ENCODE results near the gene PRSS36. TPM values are rescaled to one million over a fixed set of nuclear protein-coding genes. Genes with fewer than 3 reads are reported as not detected.
"Not testable (repeated sequence)": the region's sequence is repeated elsewhere in the genome, so short reads cannot be mapped to it uniquely, and the experiment has no call there.

The PRSS36 gene
- total and polyA plus RNA-seq, 10 donors: 0.70 to 2.6 (median 1.5) TPM; not detected in 1

DNA sequence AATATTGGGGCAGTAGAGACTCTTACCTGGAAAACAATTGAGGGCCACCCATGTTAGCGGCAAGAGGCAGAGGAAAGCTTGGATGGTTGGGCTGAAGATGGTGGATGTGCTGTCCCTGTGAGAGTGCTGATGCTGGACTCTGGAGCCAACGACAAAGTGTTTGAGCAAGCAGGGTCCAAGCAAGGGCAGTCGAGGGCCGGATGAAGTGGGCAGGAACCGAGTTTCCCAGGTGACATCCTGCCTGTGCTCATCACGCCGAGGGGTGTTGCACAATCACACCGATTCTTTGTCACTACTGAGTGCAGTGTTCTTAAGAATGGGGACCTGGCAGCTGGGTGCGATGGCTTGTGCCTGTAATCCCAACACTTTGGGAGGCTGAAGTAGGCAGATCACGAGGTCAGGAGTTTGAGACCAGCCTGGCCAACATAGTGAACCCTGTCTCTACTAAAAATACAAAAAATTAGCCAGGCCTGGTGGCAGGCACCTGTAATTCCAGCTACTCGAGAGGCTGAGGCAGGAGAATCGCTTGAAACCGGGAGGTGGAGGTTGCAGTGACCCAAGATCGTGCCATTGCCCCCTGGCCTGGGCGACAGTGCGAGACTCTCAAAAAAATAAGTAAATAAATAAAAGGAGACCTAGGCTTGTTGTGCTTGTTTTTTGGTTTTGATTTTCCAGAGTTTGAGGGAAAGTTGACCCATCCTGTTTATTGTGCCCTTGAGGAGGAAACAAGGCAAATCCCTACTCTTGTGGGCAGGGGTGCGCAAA lies 46.6 kb upstream of the PRSS36 start:
- Histone ChIP-seq H3K9me3 (no peaks in the 10 kb centered on the region), H3K27ac (peak overlapping the region in 2 of 8 donors; percentile 20 to 52), H3K36me3 (peaks cover 7 to 93% (median 53%) of the 10 kb centered on the region in 6 donors), H3K4me3 (no peak overlapping the region), H3K27me3 (replicated peaks in 1 of 7) (no peaks in the 10 kb centered on the region), H3K4me1 (peaks cover 16 to 97% (median 45%) of the 10 kb centered on the region in 6 donors)
- TF ChIP-seq, protein P1, sequence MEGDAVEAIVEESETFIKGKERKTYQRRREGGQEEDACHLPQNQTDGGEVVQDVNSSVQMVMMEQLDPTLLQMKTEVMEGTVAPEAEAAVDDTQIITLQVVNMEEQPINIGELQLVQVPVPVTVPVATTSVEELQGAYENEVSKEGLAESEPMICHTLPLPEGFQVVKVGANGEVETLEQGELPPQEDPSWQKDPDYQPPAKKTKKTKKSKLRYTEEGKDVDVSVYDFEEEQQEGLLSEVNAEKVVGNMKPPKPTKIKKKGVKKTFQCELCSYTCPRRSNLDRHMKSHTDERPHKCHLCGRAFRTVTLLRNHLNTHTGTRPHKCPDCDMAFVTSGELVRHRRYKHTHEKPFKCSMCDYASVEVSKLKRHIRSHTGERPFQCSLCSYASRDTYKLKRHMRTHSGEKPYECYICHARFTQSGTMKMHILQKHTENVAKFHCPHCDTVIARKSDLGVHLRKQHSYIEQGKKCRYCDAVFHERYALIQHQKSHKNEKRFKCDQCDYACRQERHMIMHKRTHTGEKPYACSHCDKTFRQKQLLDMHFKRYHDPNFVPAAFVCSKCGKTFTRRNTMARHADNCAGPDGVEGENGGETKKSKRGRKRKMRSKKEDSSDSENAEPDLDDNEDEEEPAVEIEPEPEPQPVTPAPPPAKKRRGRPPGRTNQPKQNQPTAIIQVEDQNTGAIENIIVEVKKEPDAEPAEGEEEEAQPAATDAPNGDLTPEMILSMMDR (IDR thresholded peaks at IDR 0.05 in 8 of 11, conservative IDR thresholded peaks at IDR 0.05 in 3 of 11): no peak
- TF ChIP-seq POLR2AphosphoS5 (IDR thresholded peaks at IDR 0.05): peak; percentile 60 to 77 (median 64)
- DNase-seq: peak; percentile 77
- intact Hi-C loops (cut with DNase I; ENCODE audit: low total_unique reads): no loop called here
- 66 to 82% (median 76%) methylated on average over 16 to 17 of the region's 17 CpGs for WGBS, 5 donors

DNA sequence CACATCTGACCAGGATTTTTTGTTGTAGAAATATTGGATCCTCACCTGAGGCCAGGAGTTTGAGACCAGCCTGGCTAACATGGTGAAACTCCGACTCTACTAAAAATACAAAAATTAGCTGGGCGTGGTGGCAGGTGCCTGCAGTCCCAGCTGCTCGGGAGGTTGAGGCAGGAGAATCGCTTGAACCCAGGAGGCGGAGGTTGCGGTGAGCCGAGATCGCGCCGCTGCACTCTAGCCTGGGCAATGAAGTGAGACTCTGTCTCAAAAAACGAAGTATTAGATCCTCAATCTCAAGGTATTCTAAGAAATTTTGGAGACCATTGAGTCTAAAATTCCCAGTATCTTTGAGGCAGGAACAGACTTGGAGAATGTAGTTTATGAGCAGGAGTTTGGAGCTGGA lies 46.0 kb upstream of the PRSS36 start:
- peaks cover 9 to 97% (median 41%) of the 10 kb centered on the region in 6 donors for H3K4me1 ChIP-seq
- WGBS, 5 donors: 94 to 97% (median 97%) methylated on average over 11 of the region's 11 CpGs
- peak in 1 of 3 donors; percentile 30 for TF ChIP-seq POLR2AphosphoS5 (IDR thresholded peaks at IDR 0.05)
- H3K27ac ChIP-seq: peak overlapping the region in 2 of 8 donors; percentile 20 to 52
- H3K9me3 ChIP-seq; intact Hi-C loops (cut with DNase I; ENCODE audit: low total_unique reads); H3K4me3 ChIP-seq; H3K27me3 ChIP-seq (replicated peaks in 1 of 7): not testable (repeated sequence)
- peaks cover 12 to 99% (median 60%) of the 10 kb centered on the region in 6 donors for H3K36me3 ChIP-seq
- peak; percentile 29 for DNase-seq

DNA sequence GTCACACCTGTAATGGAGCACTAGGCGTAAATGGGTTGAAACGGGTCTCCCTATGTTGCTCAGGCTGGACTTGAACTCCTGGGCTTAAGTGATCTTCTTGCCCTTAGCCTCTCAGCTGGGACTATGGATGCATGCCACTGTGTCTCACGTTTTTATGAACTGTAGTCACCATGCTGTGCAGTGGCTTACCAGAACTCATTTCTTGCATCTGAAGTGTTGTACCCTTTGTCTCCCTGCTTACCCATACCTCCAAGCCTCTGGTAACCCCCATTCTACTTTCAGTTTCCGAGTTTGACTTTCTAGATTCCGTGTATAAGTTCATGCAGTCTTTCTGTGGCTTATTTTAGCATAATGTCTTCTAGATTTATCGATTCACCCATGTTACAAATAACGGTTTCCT lies 45.0 kb upstream of the PRSS36 start:
- DNase-seq: peak; percentile 21
- 71 to 85% (median 82%) methylated on average over 7 of the region's 7 CpGs for WGBS, 5 donors
- Histone ChIP-seq H3K27ac (no peak overlapping the region), H3K36me3 (peaks cover 12 to 100% (median 70%) of the 10 kb centered on the region in 6 donors), H3K9me3 (no peaks in the 10 kb centered on the region), H3K27me3 (replicated peaks in 1 of 7) (no peaks in the 10 kb centered on the region), H3K4me1 (peaks cover 0 to 97% (median 34%) of the 10 kb centered on the region in 6 donors), H3K4me3 (no peak overlapping the region)
- intact Hi-C loops (cut with DNase I; ENCODE audit: low total_unique reads): no loop called here
- peak in 1 of 3 donors; percentile 53 for TF ChIP-seq POLR2AphosphoS5 (IDR thresholded peaks at IDR 0.05)
- TF ChIP-seq, protein P1 (IDR thresholded peaks at IDR 0.05 in 8 of 11, conservative IDR thresholded peaks at IDR 0.05 in 3 of 11): no peak

DNA sequence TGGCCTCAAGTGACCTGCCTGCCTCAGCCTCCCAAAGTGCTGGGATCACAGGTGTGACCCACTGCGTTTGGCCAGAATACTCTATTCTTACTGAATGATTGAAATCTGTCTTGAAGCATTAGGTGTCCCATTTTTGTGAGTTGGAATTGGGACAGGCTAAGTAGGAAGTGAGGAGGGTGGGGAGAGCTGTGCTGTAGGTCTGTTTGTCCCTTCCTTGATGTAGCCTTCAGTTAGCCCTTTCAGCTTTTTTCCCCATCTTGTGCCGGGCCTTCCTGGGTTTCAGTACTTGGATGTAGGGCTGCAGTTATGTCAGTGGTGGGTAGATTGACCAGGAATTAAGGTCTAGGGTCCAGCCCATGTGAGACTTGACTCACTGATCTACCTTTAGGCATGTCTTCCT lies 44.0 kb upstream of the PRSS36 start:
- H3K27ac ChIP-seq: peak overlapping the region in 2 of 8 donors; percentile 15 to 40
- WGBS, 5 donors: 83 to 95% (median 90%) methylated on average over 2 of the region's 2 CpGs

More for the DNA sequence above, 44.0 kb upstream of the PRSS36 start:
- Histone ChIP-seq H3K4me1 (peaks cover 0 to 96% (median 31%) of the 10 kb centered on the region in 6 donors), H3K4me3 (no peak overlapping the region), H3K27me3 (replicated peaks in 1 of 7) (no peaks in the 10 kb centered on the region), H3K36me3 (peaks cover 15 to 100% (median 80%) of the 10 kb centered on the region in 6 donors), H3K9me3 (no peaks in the 10 kb centered on the region)
- no peak for DNase-seq
- intact Hi-C loops (cut with DNase I; ENCODE audit: low total_unique reads): no loop called here
- TF ChIP-seq, protein P1 (IDR thresholded peaks at IDR 0.05 in 8 of 11, conservative IDR thresholded peaks at IDR 0.05 in 3 of 11): no peak
- TF ChIP-seq POLR2AphosphoS5 (IDR thresholded peaks at IDR 0.05) (no peak), POLR2A (IDR thresholded peaks at IDR 0.05) (no peak)
